Chondrocyte (in vitro differentiated cells): ENCODE results near the gene REM2. TPM values are rescaled to one million over a fixed set of nuclear protein-coding genes. Genes with fewer than 3 reads are reported as not detected.

Experiments
- DNase-seq: peaks from one replicate; pipeline ENCODE4 v3.0.0; 2021; ENCODE audit warnings: mixed read lengths, low spot score
- H3K27ac Mint-ChIP-seq: one replicate; pipeline ENCODE4 v1.8.0; 2021; ENCODE audit warnings: mild to moderate bottlenecking, moderate library complexity, mixed read lengths; ENCODE audit not compliant: unreplicated experiment
- H3K27me3 Mint-ChIP-seq: 2 replicates; pipeline ENCODE4 v1.8.0; 2021; ENCODE audit warnings: low read depth, mixed read lengths
- H3K36me3 Mint-ChIP-seq: 2 replicates; pipeline ENCODE4 v1.8.0; 2021; ENCODE audit warnings: low read depth, mixed read lengths
- H3K4me1 Mint-ChIP-seq: 2 replicates; pipeline ENCODE4 v1.8.0; 2021; ENCODE audit warnings: low read depth, mild to moderate bottlenecking, mixed read lengths
- H3K4me3 Mint-ChIP-seq: one replicate; pipeline ENCODE4 v1.8.0; 2021; ENCODE audit warnings: mild to moderate bottlenecking, moderate library complexity, mixed read lengths; ENCODE audit not compliant: unreplicated experiment
- H3K9me3 Mint-ChIP-seq: 2 replicates; pipeline ENCODE4 v1.8.0; 2021; ENCODE audit warnings: low read depth, mixed read lengths
- total RNA-seq: library from RNA; stranded (reverse); gene quantifications from 3 replicates; pipeline ENCODE4 v1.2.1, GENCODE V29; 2021
- TF ChIP-seq, protein P1 (sequence below): fragments of 200-600 bp; sonication (generic); IDR thresholded peaks from 2 replicates; pipeline ENCODE4 v1.5.0; 2021; ENCODE audit warnings: antibody characterized with exemption, mild to moderate bottlenecking, moderate library complexity

The REM2 gene
- total RNA-seq, 1 donor from 2014 or later, result 0.10 TPM

DNA sequence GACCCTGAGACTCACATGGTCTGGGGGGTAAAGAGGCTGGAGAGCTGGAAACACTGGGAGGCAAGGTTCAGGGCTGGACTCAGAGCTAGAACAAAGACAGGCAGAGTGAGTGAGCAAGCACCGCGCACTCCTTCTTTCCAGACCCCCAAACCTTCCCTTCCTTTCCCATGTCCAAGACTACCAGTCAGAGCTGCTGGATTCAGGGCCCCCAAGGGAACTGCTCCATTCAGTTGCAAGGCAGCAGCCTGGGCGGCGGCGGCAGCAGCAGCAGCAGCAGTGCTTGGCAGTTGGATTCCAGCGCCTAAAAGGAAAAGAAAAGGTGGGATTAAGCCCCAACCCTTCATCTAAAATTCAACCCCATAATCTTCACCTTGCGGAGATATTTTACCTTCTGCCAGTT lies 18.8 kb downstream of the REM2 start:
- Mint-ChIP-seq H3K27ac (no peak overlapping the region), H3K4me3 (no peak overlapping the region), H3K36me3 (peaks cover 38% of the 10 kb centered on the region), H3K27me3 (no peaks in the 10 kb centered on the region), H3K9me3 (no peaks in the 10 kb centered on the region), H3K4me1 (peaks cover 20% of the 10 kb centered on the region)
- TF ChIP-seq, protein P1, sequence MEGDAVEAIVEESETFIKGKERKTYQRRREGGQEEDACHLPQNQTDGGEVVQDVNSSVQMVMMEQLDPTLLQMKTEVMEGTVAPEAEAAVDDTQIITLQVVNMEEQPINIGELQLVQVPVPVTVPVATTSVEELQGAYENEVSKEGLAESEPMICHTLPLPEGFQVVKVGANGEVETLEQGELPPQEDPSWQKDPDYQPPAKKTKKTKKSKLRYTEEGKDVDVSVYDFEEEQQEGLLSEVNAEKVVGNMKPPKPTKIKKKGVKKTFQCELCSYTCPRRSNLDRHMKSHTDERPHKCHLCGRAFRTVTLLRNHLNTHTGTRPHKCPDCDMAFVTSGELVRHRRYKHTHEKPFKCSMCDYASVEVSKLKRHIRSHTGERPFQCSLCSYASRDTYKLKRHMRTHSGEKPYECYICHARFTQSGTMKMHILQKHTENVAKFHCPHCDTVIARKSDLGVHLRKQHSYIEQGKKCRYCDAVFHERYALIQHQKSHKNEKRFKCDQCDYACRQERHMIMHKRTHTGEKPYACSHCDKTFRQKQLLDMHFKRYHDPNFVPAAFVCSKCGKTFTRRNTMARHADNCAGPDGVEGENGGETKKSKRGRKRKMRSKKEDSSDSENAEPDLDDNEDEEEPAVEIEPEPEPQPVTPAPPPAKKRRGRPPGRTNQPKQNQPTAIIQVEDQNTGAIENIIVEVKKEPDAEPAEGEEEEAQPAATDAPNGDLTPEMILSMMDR, result no peak
- DNase-seq, result no peak

DNA sequence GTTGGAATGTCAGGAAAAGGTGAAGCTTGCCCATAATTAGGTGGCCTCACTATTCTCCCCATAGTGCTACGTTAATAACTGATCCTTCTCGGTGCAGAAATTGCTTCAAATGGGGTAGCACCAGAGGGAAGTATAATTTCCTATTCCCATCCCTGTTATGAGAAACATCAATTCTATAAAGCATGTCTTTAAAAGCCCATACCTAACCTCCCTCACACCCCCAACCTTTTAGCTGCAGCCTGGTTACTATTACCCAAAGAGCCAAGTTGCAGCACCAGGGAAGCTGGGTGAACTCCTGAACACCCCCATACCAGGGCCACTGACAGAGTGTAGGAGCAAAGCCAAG lies 20.7 kb downstream of the REM2 start:
- Mint-ChIP-seq H3K9me3 (no peaks in the 10 kb centered on the region), H3K4me3 (no peak overlapping the region), H3K27ac (no peak overlapping the region), H3K36me3 (peaks cover 40% of the 10 kb centered on the region), H3K4me1 (peaks cover 11% of the 10 kb centered on the region), H3K27me3 (no peaks in the 10 kb centered on the region)
- DNase-seq, result no peak
- TF ChIP-seq, protein P1, result no peak

DNA sequence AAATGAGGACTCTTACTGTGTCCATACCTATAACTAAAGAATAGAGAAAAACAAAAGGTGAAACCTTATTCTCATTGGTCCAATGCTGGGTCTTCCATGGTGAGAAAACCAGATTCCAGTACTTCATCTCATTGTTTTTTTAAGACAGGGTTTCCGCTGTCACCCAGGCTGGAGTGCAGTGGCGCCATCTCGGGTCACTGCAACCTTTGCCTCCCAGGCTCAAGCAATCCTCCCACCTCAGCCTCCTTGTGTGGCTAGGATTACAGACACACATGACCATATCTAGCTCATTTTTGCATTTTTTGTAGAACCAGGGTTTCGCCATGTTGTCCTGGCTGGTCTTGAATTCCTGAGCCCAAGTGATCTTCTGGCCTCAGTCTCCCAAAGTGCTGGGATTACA lies 22.6 kb downstream of the REM2 start:
- no peak overlapping the region for H3K27ac Mint-ChIP-seq
- TF ChIP-seq, protein P1, result no peak
- H3K27me3 Mint-ChIP-seq, result no peaks in the 10 kb centered on the region
- no peaks in the 10 kb centered on the region for H3K4me1 Mint-ChIP-seq
- no peak for DNase-seq
- H3K9me3 Mint-ChIP-seq, result no peaks in the 10 kb centered on the region
- peaks cover 45% of the 10 kb centered on the region for H3K36me3 Mint-ChIP-seq
- no peak overlapping the region for H3K4me3 Mint-ChIP-seq

DNA sequence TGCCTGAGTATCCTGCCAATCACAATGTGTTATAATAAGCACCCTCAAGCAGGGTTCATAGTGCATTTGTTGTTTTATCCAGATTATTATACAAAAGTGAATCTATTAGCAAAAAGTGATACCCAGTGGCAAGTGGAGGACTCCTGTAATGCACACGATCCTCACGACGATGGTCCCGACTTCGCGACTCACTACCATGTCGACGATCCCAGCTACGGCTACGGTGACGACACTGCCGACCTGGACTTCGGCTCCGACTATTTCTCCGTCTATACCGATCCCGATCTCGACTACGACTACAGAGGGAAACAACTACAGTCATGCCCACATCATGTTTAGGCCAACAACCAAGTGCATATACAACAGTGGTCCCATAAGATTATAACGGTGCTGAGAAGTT lies 23.1 kb downstream of the REM2 start:
- Mint-ChIP-seq H3K9me3 (no peaks in the 10 kb centered on the region), H3K4me1 (no peaks in the 10 kb centered on the region), H3K4me3 (no peak overlapping the region), H3K36me3 (peaks cover 44% of the 10 kb centered on the region), H3K27me3 (no peaks in the 10 kb centered on the region), H3K27ac (no peak overlapping the region)
- no peak for DNase-seq
- TF ChIP-seq, protein P1, result no peak

DNA sequence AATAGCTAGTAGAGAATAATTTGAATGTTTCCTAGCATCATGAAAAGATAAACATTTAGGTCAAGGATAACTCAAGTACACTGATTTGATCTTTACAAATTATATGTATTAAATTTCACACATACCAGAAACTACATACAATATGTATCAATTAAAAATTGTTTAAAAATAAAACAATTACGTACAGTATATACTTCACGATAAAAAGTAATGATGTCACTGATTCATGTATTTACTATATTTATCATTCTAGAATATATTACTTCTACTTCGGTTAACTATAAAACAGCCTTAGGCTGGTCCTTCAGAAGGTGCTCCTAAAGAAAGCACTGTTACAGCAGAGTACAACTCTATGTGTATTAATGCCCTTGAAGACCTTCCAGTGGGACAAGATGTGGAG lies 24.4 kb downstream of the REM2 start:
- Mint-ChIP-seq H3K4me1 (peaks cover 3% of the 10 kb centered on the region), H3K4me3 (no peak overlapping the region), H3K27ac (no peak overlapping the region), H3K27me3 (no peaks in the 10 kb centered on the region), H3K36me3 (peaks cover 37% of the 10 kb centered on the region), H3K9me3 (no peaks in the 10 kb centered on the region)
- DNase-seq, result no peak
- TF ChIP-seq, protein P1, result no peak
